ENCODE results near the gene SLC2A4RG.

DNA sequence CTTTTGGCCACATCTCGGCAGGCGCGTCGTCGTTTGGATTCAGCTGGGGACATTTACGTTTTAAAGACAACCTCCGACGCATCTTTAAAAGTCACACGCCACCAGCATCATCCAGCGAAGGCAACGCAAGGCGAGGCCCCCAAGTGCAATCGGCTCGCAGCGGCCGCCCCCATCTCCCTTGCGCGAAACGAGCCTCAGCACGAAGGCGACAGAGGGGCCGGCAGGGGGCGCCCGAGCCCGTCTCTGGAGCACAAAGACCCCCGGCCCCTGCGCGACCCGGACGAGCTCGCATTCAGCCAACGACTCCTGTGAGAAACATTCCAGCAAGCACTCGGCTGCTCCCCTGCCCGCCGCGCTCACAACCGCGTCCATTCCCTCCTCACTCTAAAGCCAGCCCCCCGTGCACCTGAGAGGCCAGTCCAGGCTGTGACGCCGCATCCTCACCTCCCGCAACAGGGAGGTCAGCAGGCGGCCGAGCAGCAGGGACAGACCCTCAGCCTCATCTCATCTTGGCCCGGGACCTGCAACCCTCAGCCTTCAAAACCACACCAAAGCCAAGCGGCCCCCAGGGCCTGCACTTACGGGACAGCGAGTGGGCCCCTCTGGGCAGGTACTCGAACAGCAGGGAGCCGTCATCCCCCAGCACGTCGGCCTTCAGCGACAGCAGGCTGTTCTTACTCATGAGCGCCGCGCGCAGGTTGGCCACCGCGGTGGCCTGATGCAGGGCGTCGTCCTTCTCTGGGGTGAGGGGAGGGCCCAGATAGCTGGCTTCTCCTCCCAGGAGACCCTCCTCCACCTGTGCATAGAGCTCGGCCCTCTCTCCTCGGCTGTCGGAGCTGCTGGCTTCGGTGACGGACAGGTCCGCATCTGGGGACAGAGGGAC is 35.8 kb downstream of the SLC2A4RG start:
- no peak for TF ChIP-seq POLR2A (IDR thresholded peaks at IDR 0.05)
- TF ChIP-seq, protein P1, sequence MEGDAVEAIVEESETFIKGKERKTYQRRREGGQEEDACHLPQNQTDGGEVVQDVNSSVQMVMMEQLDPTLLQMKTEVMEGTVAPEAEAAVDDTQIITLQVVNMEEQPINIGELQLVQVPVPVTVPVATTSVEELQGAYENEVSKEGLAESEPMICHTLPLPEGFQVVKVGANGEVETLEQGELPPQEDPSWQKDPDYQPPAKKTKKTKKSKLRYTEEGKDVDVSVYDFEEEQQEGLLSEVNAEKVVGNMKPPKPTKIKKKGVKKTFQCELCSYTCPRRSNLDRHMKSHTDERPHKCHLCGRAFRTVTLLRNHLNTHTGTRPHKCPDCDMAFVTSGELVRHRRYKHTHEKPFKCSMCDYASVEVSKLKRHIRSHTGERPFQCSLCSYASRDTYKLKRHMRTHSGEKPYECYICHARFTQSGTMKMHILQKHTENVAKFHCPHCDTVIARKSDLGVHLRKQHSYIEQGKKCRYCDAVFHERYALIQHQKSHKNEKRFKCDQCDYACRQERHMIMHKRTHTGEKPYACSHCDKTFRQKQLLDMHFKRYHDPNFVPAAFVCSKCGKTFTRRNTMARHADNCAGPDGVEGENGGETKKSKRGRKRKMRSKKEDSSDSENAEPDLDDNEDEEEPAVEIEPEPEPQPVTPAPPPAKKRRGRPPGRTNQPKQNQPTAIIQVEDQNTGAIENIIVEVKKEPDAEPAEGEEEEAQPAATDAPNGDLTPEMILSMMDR (IDR thresholded peaks at IDR 0.05), result peak; percentile 17 to 62 (median 38)

Measured in adrenal gland (tissue), 5 donors.